SK-N-SH (cell line): Measurements from ENCODE around the gene BPIFA2. TPM values are rescaled to one million over a fixed set of nuclear protein-coding genes. Genes with fewer than 3 reads are reported as not detected.
A peak's percentile ranks its signal among the peaks of the same experiment; 100 is the strongest.

Experiments used
- CTCF ChIA-PET: fragments of 300-600, 350-600 bp; formaldehyde crosslinking; extraction: SDS; loops from one replicate; lab custom pipeline; 2021; lab: Yijun Ruan, JAX
- POLR2A ChIA-PET: fragments of 350-600 bp; sonication (Branson Sonifier 250); formaldehyde crosslinking; extraction: SDS; loops from one replicate; lab custom pipeline; 2020; ENCODE audit warnings: antibody characterized with exemption, inconsistent platforms; lab: Yijun Ruan, JAX
- DNase-seq: peaks from one replicate; pipeline ENCODE4 v3.0.0; 2012
- H2AFZ ChIP-seq: fragments of 200-600 bp; sonication (generic); 2 replicates; pipeline ENCODE4 v1.8.1; 2016; ENCODE audit warnings: antibody characterized with exemption, mild to moderate bottlenecking, low read depth
- H3F3A ChIP-seq: fragments of 200-600 bp; sonication (generic); replicated peaks from 2 replicates; pipeline ENCODE3; 2016; ENCODE audit warnings: antibody characterized with exemption, mild to moderate bottlenecking; ENCODE audit not compliant: insufficient read depth
- H3K27ac ChIP-seq, 2 experiments: fragments of 200-500 bp in 1 of 2; fragments of 200-600 bp in 1 of 2; sonication (Bioruptor generic) in 1 of 2; sonication (generic), shearing (Covaris generic) in 1 of 2; 2 replicates each; pipeline versions ENCODE4 v1.5.1 to v1.6.1; 2014 to 2016; ENCODE audit warnings: low read depth in 2 of 2, inconsistent platforms in 1 of 2, low read length in 1 of 2, mild to moderate bottlenecking in 1 of 2, mixed read lengths in 1 of 2
- H3K27me3 ChIP-seq: fragments of 200-600 bp; sonication (generic), shearing (Covaris generic); 2 replicates; pipeline ENCODE4 v1.6.1; 2016; ENCODE audit warnings: mixed run types; ENCODE audit not compliant: insufficient read depth
- H3K36me3 ChIP-seq, 2 experiments: fragments of 200-500 bp in 1 of 2; fragments of 200-600 bp in 1 of 2; sonication (Bioruptor generic) in 1 of 2; sonication (generic) in 1 of 2; replicated peaks in 1 of 2; 2 replicates each; pipeline versions ENCODE3 to v1.5.1; 2014 to 2016; ENCODE audit warnings: low read length in 1 of 2, mild to moderate bottlenecking in 1 of 2; ENCODE audit not compliant: insufficient read depth in 2 of 2, control insufficient read depth in 1 of 2
- H3K4me1 ChIP-seq, 2 experiments: fragments of 200-500 bp in 1 of 2; fragments of 200-600 bp in 1 of 2; sonication (Bioruptor generic) in 1 of 2; sonication (generic), shearing (Covaris generic) in 1 of 2; 2 replicates each; pipeline versions ENCODE4 v1.5.1 to v1.6.1; 2014 to 2016; ENCODE audit warnings: low read depth in 1 of 2, low read length in 1 of 2, mixed run types in 1 of 2; ENCODE audit not compliant: insufficient read depth in 2 of 2, control insufficient read depth in 1 of 2
- H3K4me2 ChIP-seq: fragments of 200-600 bp; sonication (generic), shearing (Covaris generic); 2 replicates; pipeline ENCODE4 v1.6.1; 2017; ENCODE audit warnings: mixed run types
- H3K4me3 ChIP-seq, 2 experiments: fragments of 200-500 bp in 1 of 2; fragments of 200-600 bp in 1 of 2; sonication (Bioruptor generic) in 1 of 2; sonication (generic), shearing (Covaris generic) in 1 of 2; 2 replicates each; pipeline versions ENCODE4 v1.5.1 to v1.8.1; 2014 to 2016; ENCODE audit warnings: low read depth in 2 of 2, inconsistent platforms in 1 of 2, low read length in 1 of 2, mild to moderate bottlenecking in 1 of 2, mixed read lengths in 1 of 2, moderate library complexity in 1 of 2
- H3K79me2 ChIP-seq: fragments of 200-600 bp; sonication (generic); 2 replicates; pipeline ENCODE4 v1.8.1; 2017; ENCODE audit warnings: mild to moderate bottlenecking; ENCODE audit not compliant: insufficient read depth
- H3K9ac ChIP-seq: fragments of 200-600 bp; sonication (generic); 2 replicates; pipeline ENCODE4 v1.6.1; 2017; ENCODE audit warnings: mixed run types
- H3K9me2 ChIP-seq: fragments of 200-600 bp; sonication (generic); 2 replicates; pipeline ENCODE4 v1.6.1; 2017; ENCODE audit warnings: mixed run types
- H3K9me3 ChIP-seq: fragments of 200-600 bp; sonication (generic); 2 replicates; pipeline ENCODE4 v1.6.1; 2017; ENCODE audit warnings: mixed run types, mild to moderate bottlenecking, moderate library complexity
- H4K20me1 ChIP-seq: fragments of 200-600 bp; sonication (generic); 2 replicates; pipeline ENCODE4 v1.6.1; 2017; ENCODE audit warnings: mild to moderate bottlenecking, mixed run types; ENCODE audit not compliant: insufficient read depth
- EZH2phosphoT487 ChIP-seq: fragments of 200-600 bp; sonication (generic); IDR thresholded peaks from 2 replicates; pipeline ENCODE4 v1.6.1; 2017; ENCODE audit warnings: low read depth, mixed run types, mild to moderate bottlenecking, antibody characterized with exemption, moderate library complexity, borderline replicate concordance
- FOSL2 ChIP-seq: IDR thresholded peaks from 2 replicates; pipeline ENCODE4 v1.4.0; 2012; ENCODE audit warnings: low read depth, mild to moderate bottlenecking, moderate library complexity, borderline replicate concordance
- JUND ChIP-seq: IDR thresholded peaks from 2 replicates; pipeline ENCODE4 v1.4.0; 2012
- MEF2A ChIP-seq: IDR thresholded peaks from 2 replicates; pipeline ENCODE4 v1.4.0; 2012; ENCODE audit warnings: low read depth, borderline replicate concordance
- PBX3 ChIP-seq: IDR thresholded peaks from 2 replicates; pipeline ENCODE4; 2012
- RAD21 ChIP-seq: IDR thresholded peaks from 2 replicates; pipeline ENCODE4 v1.6.1; 2012; ENCODE audit warnings: mild to moderate bottlenecking, low read length
- REST ChIP-seq: IDR thresholded peaks from 2 replicates; pipeline ENCODE4 v1.6.1; 2012; ENCODE audit warnings: mild to moderate bottlenecking, low read depth, low read length, moderate library complexity
- USF2 ChIP-seq: fragments of 150-350 bp; IDR thresholded peaks from 2 replicates; pipeline ENCODE4 v1.6.1; 2017; ENCODE audit warnings: antibody characterized with exemption, low read length, low read depth, borderline replicate concordance
- YY1 ChIP-seq: IDR thresholded peaks from 2 replicates; pipeline ENCODE4 v1.4.0; 2012; ENCODE audit warnings: low read depth, mild to moderate bottlenecking
- WGBS: methylation state at CpG from one replicate; pipeline ENCODE4 v1.1.6; 2017; ENCODE audit warnings: low lambda C conversion rate; 5-methylcytosine and 5-hydroxymethylcytosine counted together
- polyA plus RNA-seq, 3 experiments: library from polyadenylated mRNA; depleted of rRNA; stranded (reverse); fragments of >200 nt; gene quantifications; 2 replicates each; pipeline ENCODE4 v1.2.3, GENCODE V29; 2012

BPIFA2 gene
- polyA plus RNA-seq, 1 of the 3 experiments (the other 2 are of a cell fraction) = not detected

GRCh38 chr20:33209789-33210188 is 41.8 kb downstream of the BPIFA2 start:
- 11% methylated on average over 11 of the region's 13 CpGs for WGBS
- TF ChIP-seq REST (peak; percentile 98), EZH2phosphoT487 (no peak), MEF2A (no peak), RAD21 (no peak), JUND (no peak)
- ChIA-PET POLR2A (no interaction called here), CTCF (interaction anchor here (1.0 to 3.1 kb wide), 4 partner anchors 11 to 458 kb away, joined by 3 to 10 read pairs (median 4); no protein-coding TSS in a partner anchor)
- Histone ChIP-seq H3K4me3 (no peak overlapping the region), H3K27me3 (0 out of 2 replicates have a peak, but pooled peaks cover 2% of the 10 kb centered on the region), H3K4me1 (no peaks in the 10 kb centered on the region; a peak in 1 of 4 replicates), H3K36me3 (no peaks in the 10 kb centered on the region), H3K79me2 (no peaks in the 10 kb centered on the region), H3K9ac (no peak overlapping the region), H3K4me2 (no peak overlapping the region), H3F3A (no peaks in the 10 kb centered on the region), H3K27ac (no peak overlapping the region), H3K9me2 (no peaks in the 10 kb centered on the region), H3K9me3 (no peaks in the 10 kb centered on the region), H2AFZ (no peak overlapping the region), H4K20me1 (no peaks in the 10 kb centered on the region)
- no peak for DNase-seq

GRCh38 chr20:33210371-33210770 is 42.4 kb downstream of the BPIFA2 start:
- H3K27ac ChIP-seq = no peak overlapping the region
- H3K27me3 ChIP-seq = 0 out of 2 replicates have a peak, but pooled peaks cover 7% of the 10 kb centered on the region
- no peaks in the 10 kb centered on the region for H3F3A ChIP-seq
- H3K36me3 ChIP-seq = no peaks in the 10 kb centered on the region
- no peak for TF ChIP-seq FOSL2
- TF ChIP-seq YY1 = no peak
- TF ChIP-seq USF2 = no peak
- no peak for TF ChIP-seq PBX3
- TF ChIP-seq, all 33 proteins: peak for 0
- Histone ChIP-seq H3K9ac (no peak overlapping the region), H3K79me2 (no peaks in the 10 kb centered on the region), H2AFZ (no peak overlapping the region), H3K4me1 (no peaks in the 10 kb centered on the region; a peak in 1 of 4 replicates), H3K4me2 (no peak overlapping the region), H3K9me2 (no peaks in the 10 kb centered on the region), H3K4me3 (no peak overlapping the region), H3K9me3 (no peaks in the 10 kb centered on the region), H4K20me1 (no peaks in the 10 kb centered on the region)
- POLR2A ChIA-PET = no interaction called here
- no peak for DNase-seq
- 0% methylated on average over 1 of the region's 1 CpG for WGBS
- CTCF ChIA-PET = interaction anchor here (1.5 to 3.1 kb wide), 3 partner anchors 11 to 308 kb away, joined by 3 to 10 read pairs (median 7); no protein-coding TSS in a partner anchor
